LoVo (cell line): Measurements from ENCODE around the gene ADD3.
"Not testable (repeated sequence)": the region's sequence is repeated elsewhere in the genome, so short reads cannot be mapped to it uniquely, and the experiment has no call there.

Source experiments
- DNase-seq: peaks from one replicate; pipeline ENCODE4 v3.0.0-alpha.2; 2016; ENCODE audit warnings: low spot score

Gene ADD3

GRCh38 chr10:109977382-109977806, 30.4 kb upstream of the ADD3 start:
- peak; percentile 54 for DNase-seq

DNA sequence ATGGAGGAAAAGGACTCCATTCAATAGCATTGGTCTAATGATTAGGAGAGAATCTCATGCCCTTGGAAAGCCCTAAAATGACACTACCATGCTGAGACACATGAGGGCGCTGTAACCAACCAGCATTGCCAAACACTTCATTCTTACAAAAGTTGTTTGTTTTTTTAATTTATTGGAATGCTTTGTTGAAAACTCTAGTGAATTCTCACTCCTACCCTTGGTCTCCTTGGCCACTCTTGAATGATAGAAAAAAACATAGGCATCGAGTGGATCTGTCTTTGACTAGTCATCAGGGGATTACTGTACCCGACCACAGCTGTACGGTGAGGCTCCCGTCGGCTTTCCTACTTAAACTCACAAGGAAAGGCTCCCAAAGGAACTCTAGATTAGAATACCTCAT, 29.3 kb upstream of the ADD3 start:
- no peak for DNase-seq

GRCh38 chr10:109979215-109979614, 28.6 kb upstream of the ADD3 start:
- DNase-seq = no peak

DNA sequence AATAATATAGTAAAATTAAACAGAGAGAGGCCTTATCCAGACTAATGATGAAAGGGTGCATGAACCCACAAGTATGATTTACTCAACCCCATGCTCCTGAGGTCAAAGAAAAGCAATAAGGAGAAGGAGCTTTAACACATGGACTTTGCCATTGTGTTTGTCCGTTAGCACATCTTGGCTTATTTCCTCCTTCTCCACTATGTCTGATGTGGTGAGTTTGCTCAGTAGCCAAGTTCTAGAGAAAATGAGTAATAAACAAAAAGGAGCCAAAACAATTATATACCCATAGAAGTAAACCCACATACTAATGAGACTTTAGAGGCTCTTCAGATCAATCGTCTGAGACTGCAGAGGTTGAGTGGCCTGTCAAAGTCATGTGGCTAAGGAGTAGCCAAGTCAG, 26.1 kb upstream of the ADD3 start:
- no peak for DNase-seq

- DNase-seq = no peak
Observed at GRCh38 chr10:109982123-109982522, 25.7 kb upstream of the ADD3 start.

DNA sequence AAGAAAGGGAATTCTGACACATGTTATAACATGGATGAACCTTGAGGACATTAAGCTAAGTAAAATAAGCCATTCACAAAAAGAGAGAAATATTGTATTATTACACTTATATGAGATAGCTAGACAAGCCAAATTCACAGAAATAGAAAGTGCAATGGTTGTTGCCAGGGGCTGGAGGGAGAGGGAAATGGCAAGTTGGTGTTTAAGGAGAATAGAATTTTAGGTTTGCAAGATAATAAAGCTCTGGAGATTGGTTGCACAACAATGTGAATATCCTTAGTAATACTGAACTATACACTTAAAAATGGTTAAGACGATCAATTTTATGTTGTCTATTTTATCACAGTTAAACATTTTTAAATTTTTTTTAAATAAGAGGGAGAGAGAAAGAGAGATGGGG, 25.0 kb upstream of the ADD3 start:
- DNase-seq = no peak

GRCh38 chr10:109984013-109984412, 23.8 kb upstream of the ADD3 start:
- DNase-seq = no peak

- DNase-seq = not testable (repeated sequence)
Observed at GRCh38 chr10:109985768-109986167, 22.0 kb upstream of the ADD3 start.

GRCh38 chr10:109987452-109988211, 20.2 kb upstream of the ADD3 start:
- DNase-seq = no peak

- no peak for DNase-seq
Observed at GRCh38 chr10:109988212-109988596, 19.6 kb upstream of the ADD3 start.

GRCh38 chr10:109991266-109991855, 16.4 kb upstream of the ADD3 start:
- no peak for DNase-seq

DNA sequence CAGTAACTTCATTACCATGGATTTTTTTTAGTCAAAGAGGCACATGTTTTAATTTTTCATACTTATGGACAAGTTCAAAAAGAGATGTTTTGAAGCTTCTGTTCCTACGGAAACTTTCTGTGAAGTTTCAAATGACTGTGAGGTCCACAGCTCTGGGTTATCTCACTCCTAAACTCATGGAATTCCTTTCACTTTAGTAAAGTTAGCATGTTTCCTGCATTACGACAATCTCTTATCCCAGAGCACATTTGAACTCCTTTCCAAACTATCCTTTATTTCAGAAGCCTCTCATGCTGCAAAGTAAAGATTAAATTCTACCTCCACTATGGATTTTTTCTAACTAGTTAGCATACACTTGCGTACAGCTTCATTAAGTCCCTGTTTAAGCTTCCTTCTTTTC, 15.3 kb upstream of the ADD3 start:
- DNase-seq = no peak

- DNase-seq = no peak
Observed at GRCh38 chr10:109993551-109994330, 14.0 kb upstream of the ADD3 start.

- no peak for DNase-seq
Observed at GRCh38 chr10:109994711-109995577, 12.8 kb upstream of the ADD3 start.

DNA sequence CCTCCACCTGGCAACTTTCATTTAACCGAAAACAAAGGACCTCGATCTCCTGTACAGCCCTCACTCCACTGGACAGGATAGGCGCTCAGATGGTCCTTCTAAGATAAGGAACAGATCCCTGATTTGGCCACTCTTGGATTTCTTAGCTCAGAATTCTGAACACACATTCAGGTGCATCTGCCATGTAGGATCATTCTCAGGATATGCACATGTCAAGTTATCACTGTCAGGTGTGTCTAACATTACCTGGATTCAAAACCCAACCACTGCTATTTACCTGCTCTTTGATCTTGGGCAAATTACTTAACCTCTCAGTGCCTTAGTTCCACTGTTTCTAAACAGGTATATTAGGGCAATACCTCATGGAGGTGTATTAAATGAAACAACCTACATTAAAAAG, 12.2 kb upstream of the ADD3 start:
- no peak for DNase-seq

DNA sequence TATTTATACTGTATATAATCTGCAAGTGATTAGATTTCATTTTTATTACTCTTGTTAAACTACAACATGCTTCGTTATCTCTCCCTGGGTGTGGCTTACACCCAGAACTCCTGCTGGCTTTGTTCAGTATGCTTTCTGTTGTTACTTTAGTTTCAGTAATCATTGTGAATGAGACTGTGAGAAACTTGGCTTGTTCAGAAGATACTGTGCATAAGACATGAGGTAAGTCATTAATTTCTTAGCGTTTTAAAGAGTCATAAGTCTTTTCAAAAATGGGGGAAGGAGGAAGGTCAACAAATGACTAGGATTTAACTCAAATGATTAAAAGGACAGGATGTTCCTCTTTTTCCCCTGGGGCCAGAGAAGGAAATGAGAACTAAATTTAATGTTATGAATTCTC, 11.6 kb upstream of the ADD3 start:
- DNase-seq = peak; percentile 60

- DNase-seq = peak; percentile 49
Observed at GRCh38 chr10:109996766-109997171, 11.0 kb upstream of the ADD3 start.

DNA sequence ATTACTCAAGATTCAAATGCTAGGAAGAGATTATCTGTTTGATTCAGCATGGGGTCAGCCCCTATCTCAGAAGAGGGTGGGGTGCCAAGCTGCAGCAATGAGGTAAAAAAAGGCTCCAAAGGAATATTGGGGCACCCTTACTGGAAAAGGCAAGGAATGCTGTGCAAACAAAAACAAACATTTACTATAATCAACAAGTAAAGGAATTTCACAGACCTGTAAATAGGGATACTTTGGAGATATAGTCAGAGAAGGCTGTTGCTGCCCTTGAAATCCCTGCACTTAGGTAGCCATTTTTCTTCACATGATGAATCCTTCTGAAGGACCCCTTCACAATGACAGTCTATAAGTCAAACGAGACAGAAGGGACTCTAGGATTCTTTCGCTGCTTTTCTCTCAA, 10.6 kb upstream of the ADD3 start:
- DNase-seq = no peak

DNA sequence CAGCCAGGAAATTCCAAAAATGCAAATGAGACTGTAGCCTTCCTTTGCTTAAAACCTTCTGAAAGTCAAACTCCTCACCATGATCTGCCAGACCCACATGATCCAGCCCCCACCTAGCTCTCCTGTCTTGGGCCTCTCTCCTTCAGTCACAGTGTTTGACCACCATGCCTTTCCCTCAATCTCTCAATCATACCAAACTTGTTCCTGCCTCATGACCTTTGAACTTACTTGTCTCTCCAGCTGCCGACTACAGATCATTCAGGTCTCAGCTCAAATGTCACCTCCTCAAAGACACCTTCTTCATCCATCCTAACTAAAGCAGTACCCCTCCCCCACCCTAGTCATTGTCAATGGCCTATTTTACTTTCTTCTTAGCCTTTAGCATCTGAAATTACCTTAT, 9.3 kb upstream of the ADD3 start:
- DNase-seq = no peak

DNA sequence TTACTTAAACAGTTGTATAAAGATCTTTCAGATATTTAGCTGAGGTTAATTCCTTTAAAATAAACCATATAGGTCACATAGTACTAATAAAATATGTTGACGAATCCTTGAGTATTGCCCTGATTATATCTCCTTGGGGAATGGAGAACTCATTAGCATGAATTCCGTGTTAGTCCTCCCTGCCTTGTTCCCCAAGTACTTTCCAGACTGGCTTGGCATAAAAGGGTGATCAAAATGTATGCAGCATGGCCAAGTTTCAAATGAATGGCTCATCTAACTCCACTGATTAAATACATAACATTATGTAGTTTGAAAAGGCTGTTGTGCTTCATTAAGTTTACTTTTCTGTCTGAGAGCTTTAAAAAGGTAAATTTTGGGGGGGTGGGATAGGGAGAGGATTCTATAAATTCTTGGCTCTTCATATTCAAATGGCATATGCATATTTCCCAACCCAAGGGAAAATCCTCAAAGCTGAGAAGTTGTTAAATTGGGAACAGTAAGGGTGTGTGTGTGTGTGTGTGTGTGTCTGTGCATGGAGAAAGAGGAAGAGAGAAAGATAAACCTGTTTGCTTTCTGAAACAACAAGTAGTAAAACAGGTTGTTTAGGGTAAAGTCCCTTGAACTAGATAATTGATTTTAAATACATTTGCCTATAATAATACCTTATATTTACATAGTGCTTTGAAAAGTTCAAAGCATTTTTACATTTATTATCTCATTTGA, 4.8 kb upstream of the ADD3 start:
- DNase-seq = peak; percentile 47

GRCh38 chr10:110003524-110003885, 4.3 kb upstream of the ADD3 start:
- no peak for DNase-seq

DNA sequence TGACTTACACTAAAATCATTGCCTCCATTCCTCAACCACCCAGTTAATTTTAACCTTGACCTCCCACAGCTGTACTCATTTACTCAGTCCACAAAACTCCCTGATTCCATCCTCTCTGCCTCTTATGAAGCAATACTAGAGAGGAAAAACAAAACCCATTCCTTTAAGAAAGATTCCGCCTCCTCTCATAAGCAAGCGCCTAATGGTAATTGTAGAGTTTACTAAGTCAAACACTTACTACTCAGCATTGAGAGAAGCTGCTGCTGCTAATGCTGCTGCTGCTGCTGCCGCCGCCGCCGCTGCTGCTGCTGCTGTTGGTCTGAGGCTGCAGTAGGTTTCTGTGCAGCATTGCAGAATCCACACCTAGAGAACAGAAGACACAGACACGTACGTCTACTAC, 2.1 kb upstream of the ADD3 start:
- DNase-seq = no peak
